ENCODE results near the gene MROH8.
"Not testable (repeated sequence)": the region's sequence is repeated elsewhere in the genome, so short reads cannot be mapped to it uniquely, and the experiment has no call there.

The MROH8 gene

DNA sequence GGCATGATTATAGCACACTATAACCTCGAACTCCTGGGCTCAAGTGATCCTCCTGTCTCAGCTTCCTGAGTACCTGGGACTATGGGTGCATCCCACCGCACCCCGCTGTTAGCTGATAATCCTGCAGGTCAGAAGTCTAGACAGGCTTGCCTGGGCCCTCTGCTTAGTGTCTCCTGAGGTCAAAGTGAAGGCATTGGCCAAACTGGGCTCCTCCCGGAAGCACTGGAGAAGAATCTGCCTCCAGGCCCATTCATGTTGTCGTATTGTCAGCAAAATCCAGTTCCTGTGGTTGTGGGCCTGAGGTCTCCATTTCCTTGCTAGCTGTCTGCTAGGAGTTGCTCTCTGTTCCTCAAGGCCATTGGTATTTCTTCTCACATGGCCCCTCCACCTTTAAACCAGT is 6.3 kb upstream of the MROH8 start:
- no peaks in the 10 kb centered on the region for H3K27me3 Mint-ChIP-seq
- H3K4me1 Mint-ChIP-seq: peaks cover 78% of the 10 kb centered on the region
- H3K36me3 Mint-ChIP-seq: peaks cover 18% of the 10 kb centered on the region
- no peak overlapping the region for H3K27ac Mint-ChIP-seq
- H3K4me3 Mint-ChIP-seq: no peak overlapping the region
- no peaks in the 10 kb centered on the region for H3K9me3 Mint-ChIP-seq

DNA sequence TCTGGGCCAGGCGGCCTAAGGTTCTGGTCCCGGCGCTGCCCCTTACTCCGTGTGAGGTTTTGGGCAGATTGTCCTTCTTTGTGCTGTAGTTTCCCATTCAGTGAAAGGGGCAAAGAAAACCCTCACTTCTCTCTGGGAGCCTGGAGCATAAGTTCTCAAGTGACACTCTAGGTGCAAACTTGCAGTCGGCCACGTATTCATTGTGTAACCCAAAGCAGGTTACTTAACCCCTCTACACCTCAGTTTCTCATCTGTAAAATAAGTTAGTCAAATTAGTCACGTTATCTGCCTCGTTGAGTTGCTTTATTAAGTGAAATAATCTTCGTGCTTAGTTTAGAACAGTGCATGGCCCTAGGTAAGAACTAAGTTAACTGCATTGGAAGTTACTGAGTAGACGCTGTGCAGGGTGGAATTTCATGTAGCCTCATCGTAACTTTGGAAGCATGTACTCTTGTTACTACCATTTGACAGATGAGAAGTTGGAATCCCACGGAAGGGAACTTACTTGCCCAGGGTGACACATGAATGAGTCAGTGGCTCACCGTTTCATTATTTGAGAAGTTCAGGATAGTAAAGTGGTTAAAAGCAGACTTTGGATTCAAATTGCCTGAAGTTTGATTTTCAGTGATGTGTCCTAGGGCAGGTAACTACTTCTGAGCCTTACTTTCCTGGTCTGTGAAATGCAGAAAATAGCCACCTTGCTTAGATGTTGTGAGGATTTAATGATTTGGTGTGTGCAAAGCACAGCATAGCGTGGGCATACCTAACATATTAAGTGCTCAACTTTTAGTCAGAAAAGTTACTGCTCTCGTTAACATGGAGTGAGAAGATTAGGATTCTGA is 556 bp upstream of the MROH8 start:
- Mint-ChIP-seq H3K27ac (peak overlapping the region; percentile 95), H3K4me1 (peaks cover 51% of the 10 kb centered on the region), H3K36me3 (peaks cover 7% of the 10 kb centered on the region), H3K4me3 (peak overlapping the region; percentile 96), H3K27me3 (no peaks in the 10 kb centered on the region), H3K9me3 (no peaks in the 10 kb centered on the region)

DNA sequence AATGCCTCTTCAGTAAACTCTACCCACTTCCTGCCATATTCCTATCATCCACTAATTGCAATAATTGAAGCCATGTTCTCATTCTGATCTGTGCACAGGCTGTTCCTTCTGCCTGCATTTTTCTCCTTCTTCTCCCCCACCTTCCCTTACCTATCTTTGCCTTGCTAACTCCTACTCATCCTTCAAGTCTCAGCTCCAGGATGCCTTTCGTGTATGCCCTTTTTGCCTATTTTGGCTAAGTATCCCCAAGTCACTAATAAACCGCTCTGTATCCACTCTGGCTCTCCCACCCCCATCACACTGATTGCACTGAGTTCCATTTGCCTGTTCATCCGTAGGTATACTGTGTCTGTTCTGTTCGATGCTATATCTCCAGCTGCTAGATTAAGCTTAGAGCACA is 6.5 kb downstream of the MROH8 start:
- H3K27ac Mint-ChIP-seq: no peak overlapping the region
- H3K4me1 Mint-ChIP-seq: peaks cover under 1% of the 10 kb centered on the region
- H3K27me3 Mint-ChIP-seq: no peaks in the 10 kb centered on the region
- no peaks in the 10 kb centered on the region for H3K36me3 Mint-ChIP-seq
- H3K9me3 Mint-ChIP-seq: no peaks in the 10 kb centered on the region
- no peak overlapping the region for H3K4me3 Mint-ChIP-seq

DNA sequence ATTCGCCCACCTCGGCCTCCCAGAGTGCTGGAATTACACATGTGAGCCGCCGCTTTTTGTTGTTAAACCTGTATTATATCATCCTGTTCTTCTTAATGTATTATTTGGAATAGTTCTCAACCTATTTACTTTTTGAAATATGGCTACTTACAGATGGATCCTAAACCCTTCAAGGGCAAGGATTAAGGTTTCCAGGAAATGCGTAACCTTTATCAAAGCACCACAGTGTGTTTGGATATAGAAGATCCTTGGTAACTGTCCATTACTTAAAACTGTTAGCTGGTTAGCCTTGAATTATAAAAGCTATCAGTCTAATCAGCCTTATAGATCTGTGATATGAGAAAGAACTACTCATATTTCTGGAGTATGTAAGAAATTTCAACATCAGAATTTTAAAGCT is 12.5 kb downstream of the MROH8 start:
- H3K27ac Mint-ChIP-seq: no peak overlapping the region
- H3K9me3 Mint-ChIP-seq: no peaks in the 10 kb centered on the region
- H3K4me1 Mint-ChIP-seq: no peaks in the 10 kb centered on the region
- no peak overlapping the region for H3K4me3 Mint-ChIP-seq
- H3K36me3 Mint-ChIP-seq: no peaks in the 10 kb centered on the region
- H3K27me3 Mint-ChIP-seq: no peaks in the 10 kb centered on the region

DNA sequence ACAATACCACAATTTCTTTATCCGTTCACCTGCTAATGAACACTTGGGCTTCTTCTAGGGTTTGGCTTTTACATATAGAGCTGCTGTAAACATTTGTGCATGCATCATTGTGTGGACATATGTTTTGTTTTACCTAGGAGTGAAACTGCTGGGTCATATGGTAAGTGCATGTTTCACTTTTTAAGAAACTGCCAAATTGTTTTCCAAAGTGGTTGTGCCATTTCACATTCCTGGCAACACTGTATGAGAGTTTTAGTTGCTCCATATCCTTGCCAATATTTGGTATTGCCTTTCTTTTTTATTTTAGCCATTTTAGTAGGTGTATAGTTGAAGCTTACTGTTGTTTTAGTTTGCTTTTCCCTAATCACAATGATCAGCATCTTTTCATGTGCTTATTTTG is 14.3 kb downstream of the MROH8 start:
- no peaks in the 10 kb centered on the region for H3K36me3 Mint-ChIP-seq
- H3K9me3 Mint-ChIP-seq: no peaks in the 10 kb centered on the region
- no peak overlapping the region for H3K27ac Mint-ChIP-seq
- H3K4me3 Mint-ChIP-seq: no peak overlapping the region
- no peaks in the 10 kb centered on the region for H3K4me1 Mint-ChIP-seq
- H3K27me3 Mint-ChIP-seq: no peaks in the 10 kb centered on the region

DNA sequence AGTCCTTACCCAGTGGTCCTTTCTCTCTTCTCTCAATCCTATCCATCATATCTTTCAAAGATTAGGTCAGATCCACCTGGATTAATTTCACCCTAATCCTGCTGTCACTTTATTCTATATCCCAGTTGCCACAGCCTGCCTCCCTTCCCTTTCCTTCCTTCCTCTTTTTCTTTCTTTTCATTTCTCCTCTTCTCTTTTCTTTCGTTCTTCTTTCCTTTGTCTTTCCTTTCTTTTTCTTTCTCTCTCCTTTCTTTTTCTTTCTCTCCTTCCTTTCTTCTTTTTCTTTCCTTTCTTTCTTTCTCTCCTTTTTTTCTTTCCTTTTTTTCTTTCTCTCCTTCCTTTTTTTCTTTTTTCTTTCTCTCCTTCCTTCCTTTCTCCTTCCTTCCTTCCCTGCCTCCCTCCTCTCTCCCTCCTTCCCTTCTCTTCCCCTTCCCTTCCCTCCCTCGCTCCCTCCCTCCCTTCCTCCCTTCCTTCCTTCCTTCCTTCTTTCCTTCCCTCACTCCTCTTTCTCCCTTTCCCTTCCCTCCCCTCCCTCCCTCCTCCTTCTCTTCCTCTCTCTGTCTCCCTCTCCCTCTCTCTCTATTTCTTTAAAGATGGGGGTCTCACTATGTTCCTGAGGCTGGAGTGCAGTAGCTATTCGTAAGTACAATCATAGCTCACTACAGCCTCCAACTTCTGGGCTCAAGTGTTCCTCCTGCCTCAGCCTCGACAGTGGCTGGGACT is 15.4 kb downstream of the MROH8 start:
- Mint-ChIP-seq H3K4me1 (no peaks in the 10 kb centered on the region), H3K36me3 (no peaks in the 10 kb centered on the region), H3K9me3 (no peaks in the 10 kb centered on the region), H3K27ac (no peak overlapping the region), H3K4me3 (no peak overlapping the region), H3K27me3 (no peaks in the 10 kb centered on the region)

DNA sequence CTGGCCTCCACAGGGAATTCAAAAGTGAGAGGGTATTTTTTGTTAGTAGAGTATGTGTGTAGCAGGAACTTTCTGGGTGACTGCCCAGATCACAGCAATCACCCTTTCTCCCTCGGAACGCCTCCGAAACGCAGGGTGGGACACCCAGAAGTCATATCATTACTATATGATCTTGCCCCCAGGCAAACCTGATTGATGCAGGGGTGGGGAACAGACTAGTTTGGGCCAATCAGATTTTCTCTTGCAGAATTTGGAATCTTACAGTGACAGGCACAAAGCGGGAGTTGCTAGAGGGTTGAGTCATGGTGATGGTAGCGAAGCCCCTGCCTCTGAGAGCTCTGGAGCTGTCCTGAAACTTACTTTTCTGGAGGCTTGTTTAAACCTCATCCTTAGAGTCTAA is 16.7 kb downstream of the MROH8 start:
- H3K27ac Mint-ChIP-seq: no peak overlapping the region

DNA sequence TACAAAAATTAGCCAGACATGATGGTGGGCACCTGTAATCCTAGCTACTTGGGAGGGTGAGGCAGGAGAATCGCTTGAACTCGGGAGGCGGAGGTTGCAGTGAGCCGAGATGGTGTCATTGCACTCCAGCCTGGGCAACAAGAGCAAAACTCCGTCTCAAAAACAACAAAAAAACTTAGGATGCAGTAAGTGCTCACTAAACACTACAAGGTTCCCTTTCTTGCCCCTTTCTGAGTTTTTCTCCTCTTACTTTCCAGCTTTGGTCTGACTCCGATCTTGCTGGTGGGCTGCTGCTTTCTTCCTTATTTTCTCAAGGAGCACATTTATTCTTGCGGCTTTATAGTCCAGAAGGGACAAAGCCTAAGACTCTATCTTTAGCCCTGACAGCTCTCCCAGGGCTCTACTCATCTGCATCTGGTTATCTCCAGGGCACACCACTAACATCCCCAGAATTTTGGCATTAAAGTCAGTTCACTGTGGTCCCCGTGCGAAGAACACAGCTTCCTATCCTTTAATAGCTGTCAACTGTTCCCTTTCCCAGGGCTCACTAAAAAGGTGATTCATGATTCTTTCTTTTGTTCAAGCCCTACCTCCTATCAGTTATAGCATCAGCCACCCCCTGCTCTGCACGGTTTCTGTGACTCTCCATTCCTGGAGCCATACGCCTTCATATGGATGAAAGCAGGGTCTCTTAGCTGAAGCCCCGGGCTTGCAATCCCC is 17.4 kb downstream of the MROH8 start:
- H3K9me3 Mint-ChIP-seq: no peaks in the 10 kb centered on the region
- H3K4me1 Mint-ChIP-seq: no peaks in the 10 kb centered on the region
- no peak overlapping the region for H3K4me3 Mint-ChIP-seq
- H3K27me3 Mint-ChIP-seq: no peaks in the 10 kb centered on the region
- H3K27ac Mint-ChIP-seq: no peak overlapping the region
- H3K36me3 Mint-ChIP-seq: peaks cover 2% of the 10 kb centered on the region

More for the DNA sequence above, 16.7 kb downstream of the MROH8 start:
- Mint-ChIP-seq H3K4me1 (no peaks in the 10 kb centered on the region), H3K27me3 (no peaks in the 10 kb centered on the region), H3K36me3 (peaks cover 2% of the 10 kb centered on the region), H3K9me3 (no peaks in the 10 kb centered on the region), H3K4me3 (no peak overlapping the region)

DNA sequence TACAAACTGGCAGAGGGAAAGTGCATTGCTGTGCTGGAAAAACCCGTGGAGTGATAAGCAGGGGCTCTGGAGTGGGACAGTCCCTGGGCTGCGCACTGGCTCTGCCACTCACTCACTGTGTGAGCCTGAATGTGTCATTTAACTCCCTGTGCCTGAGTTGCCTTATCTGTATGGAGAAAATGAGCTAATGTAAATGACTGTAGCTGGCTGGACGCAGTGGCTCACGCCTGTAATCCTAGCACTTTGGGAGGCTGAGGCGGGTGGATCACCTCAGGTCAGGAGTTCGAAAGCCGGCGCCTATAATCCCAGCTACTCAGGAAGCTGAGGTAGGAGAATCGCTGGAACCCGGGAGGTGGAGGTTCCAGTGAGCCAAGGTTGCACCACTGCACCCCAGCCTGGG is 18.7 kb downstream of the MROH8 start:
- Mint-ChIP-seq H3K9me3 (no peaks in the 10 kb centered on the region), H3K27me3 (no peaks in the 10 kb centered on the region), H3K4me3 (no peak overlapping the region), H3K4me1 (no peaks in the 10 kb centered on the region), H3K36me3 (peaks cover 2% of the 10 kb centered on the region), H3K27ac (no peak overlapping the region)

DNA sequence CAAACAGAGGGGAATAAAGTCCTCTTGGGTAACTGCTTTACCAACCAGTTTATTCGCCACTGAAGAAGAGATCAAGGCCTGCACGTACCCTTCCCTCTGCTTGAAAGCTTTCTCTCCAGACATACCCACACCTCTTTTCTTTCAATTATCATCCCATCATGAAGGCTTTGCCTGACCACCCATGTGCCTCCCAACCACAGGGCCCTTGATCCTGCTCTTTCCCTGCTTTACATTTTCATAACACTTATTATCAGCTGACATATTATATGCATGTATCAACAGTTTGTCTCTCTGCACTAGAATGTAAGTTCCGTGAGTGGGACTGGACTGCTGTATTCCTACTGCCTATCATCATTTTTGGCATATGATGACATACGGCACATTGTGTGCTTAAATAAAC is 21.1 kb downstream of the MROH8 start:
- H3K27ac Mint-ChIP-seq: peak overlapping the region; percentile 31
- H3K36me3 Mint-ChIP-seq: peaks cover 2% of the 10 kb centered on the region
- H3K4me3 Mint-ChIP-seq: no peak overlapping the region
- H3K27me3 Mint-ChIP-seq: no peaks in the 10 kb centered on the region
- no peaks in the 10 kb centered on the region for H3K4me1 Mint-ChIP-seq
- no peaks in the 10 kb centered on the region for H3K9me3 Mint-ChIP-seq

DNA sequence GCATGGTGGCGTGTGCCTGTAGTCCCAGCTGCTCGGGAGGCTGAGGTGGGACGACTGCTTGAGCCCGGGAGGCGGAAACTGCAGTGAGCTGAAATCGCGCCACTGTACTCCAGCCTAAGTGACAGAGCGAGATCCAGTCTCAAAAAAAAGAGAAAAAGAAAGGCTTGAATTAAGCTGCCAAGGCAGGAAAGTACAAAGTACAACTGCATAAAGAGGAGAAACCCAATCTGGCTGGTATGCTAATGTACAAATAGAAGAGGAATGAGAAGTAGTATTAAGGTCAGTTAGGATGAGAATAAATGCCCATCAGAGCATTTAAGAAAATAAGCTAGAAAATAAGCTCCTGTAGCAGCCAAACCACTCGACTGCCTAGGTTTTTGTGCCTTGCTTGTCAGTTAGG is 23.4 kb downstream of the MROH8 start:
- H3K27ac Mint-ChIP-seq: no peak overlapping the region
- no peak overlapping the region for H3K4me3 Mint-ChIP-seq
- peaks cover 2% of the 10 kb centered on the region for H3K36me3 Mint-ChIP-seq
- no peaks in the 10 kb centered on the region for H3K4me1 Mint-ChIP-seq
- H3K27me3 Mint-ChIP-seq: no peaks in the 10 kb centered on the region
- H3K9me3 Mint-ChIP-seq: no peaks in the 10 kb centered on the region

DNA sequence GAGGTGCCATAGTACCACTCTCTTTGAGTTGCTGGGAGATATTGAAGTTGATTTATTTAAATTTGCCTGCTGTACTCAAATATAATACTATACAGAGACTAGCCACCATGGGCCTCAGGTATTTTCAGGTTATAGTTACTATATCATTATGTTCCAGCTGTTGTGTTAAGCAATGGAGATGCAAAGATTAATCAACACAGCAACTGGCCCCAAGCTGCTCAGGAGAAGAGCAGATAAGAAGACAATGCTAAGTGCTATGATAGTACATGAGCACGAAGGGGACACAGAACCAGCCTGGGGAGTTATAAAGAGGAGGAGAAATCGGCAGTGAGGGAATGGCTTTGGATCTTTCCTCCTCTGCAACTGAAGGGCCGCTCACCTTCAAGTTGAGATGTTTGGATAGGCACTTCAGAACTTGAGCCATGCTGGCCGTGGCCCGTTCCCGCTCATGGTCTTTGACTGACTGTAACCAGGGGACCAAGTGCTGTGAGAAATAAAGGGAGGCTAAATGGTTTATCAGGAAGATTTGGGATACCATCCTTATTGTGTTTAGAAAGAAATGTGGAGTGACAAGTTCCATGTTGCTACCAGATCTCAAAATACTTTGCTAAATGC is 24.6 kb downstream of the MROH8 start:
- Mint-ChIP-seq H3K9me3 (no peaks in the 10 kb centered on the region), H3K4me3 (no peak overlapping the region), H3K36me3 (peaks cover 2% of the 10 kb centered on the region), H3K27ac (no peak overlapping the region), H3K27me3 (no peaks in the 10 kb centered on the region), H3K4me1 (no peaks in the 10 kb centered on the region)

DNA sequence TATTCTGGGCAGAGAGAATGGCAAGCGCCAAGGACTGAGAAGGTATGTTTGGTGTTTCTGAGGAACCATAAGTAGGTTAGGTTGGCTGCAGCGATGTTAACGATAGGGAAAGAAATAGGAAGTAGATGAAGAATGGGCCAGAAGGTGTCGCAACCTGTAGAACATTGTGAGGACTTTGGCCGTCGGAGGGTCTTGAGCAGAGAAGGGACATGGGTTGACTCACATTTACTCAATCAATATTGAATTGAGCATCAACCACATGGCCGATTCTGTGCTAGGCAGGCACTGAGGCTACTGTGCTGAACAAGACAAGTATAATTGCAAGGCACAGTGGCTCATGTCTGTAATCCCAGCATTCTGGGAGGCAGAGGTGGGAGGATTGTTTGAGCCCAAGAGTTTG is 27.1 kb downstream of the MROH8 start:
- Mint-ChIP-seq H3K4me1 (no peaks in the 10 kb centered on the region), H3K27ac (no peak overlapping the region), H3K36me3 (no peaks in the 10 kb centered on the region), H3K27me3 (no peaks in the 10 kb centered on the region), H3K9me3 (no peaks in the 10 kb centered on the region), H3K4me3 (no peak overlapping the region)

DNA sequence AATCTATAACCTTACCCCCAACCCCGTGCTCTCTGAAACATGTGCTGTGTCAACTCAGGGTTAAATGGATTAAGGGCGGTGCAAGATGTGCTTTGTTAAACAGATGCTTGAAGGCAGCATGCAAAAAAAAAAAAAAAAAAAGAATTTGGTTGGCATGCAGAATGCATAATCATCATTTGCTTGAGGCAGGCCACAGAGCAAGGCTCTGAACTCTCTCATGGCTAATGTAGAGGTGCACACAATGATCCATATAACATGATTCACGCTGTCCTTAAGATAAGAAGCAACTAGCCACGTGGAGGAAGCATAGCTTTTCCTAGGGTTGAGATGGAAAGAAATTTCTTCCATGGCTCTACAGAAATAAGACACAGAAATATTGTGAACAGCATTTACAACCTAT is 27.8 kb downstream of the MROH8 start:
- H3K9me3 Mint-ChIP-seq: no peaks in the 10 kb centered on the region
- H3K27ac Mint-ChIP-seq: no peak overlapping the region
- no peaks in the 10 kb centered on the region for H3K4me1 Mint-ChIP-seq
- no peak overlapping the region for H3K4me3 Mint-ChIP-seq
- H3K36me3 Mint-ChIP-seq: no peaks in the 10 kb centered on the region
- H3K27me3 Mint-ChIP-seq: no peaks in the 10 kb centered on the region

DNA sequence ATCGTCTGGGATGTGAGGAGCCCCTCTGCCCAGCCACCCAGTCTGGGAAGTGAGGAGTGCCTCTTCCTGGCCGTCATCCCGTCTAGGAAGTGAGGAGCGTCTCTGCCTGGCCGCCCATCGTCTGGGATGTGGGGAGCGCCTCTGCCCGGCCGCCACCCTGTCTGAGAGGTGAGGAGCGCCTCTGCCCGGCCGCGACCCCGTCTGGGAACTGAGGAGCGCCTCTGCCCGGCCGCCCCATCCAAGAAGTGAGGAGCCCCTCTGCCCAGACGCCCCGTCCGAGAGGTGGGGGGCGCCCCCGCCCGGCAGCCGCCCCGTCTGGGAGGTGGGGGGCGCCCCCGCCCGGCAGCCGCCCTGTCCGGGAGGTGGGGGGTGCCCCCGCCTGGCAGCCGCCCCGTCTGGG is 28.5 kb downstream of the MROH8 start:
- H3K9me3 Mint-ChIP-seq, H3K4me3 Mint-ChIP-seq, H3K4me1 Mint-ChIP-seq, H3K27me3 Mint-ChIP-seq, H3K36me3 Mint-ChIP-seq, H3K27ac Mint-ChIP-seq: not testable (repeated sequence)

DNA sequence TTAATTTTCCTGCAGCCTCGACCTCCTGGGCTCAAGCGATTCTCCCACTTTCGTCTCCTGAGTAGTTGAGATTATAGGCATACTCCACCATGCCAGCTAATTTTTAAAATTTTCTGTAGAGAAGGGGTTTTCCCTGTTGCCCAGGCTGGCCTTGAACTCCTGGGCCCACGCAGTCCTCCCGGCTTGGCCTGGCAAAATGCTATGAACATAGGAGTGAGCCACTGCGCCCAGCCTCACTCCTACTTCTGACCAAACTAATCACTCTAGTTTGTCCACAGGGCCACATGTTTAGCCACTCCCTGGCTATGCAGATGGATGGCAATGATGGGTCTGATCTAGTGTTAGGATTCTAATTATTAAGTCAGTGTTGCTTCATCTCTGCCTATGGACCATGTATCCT is 32.1 kb downstream of the MROH8 start:
- Mint-ChIP-seq H3K27ac (no peak overlapping the region), H3K4me3 (no peak overlapping the region), H3K27me3 (no peaks in the 10 kb centered on the region), H3K9me3 (no peaks in the 10 kb centered on the region), H3K4me1 (no peaks in the 10 kb centered on the region), H3K36me3 (no peaks in the 10 kb centered on the region)
